Neural progenitor cell (in vitro differentiated cells): ENCODE measurements around the gene TMCO4. TPM values are rescaled to one million over a fixed set of nuclear protein-coding genes. Genes with fewer than 3 reads are reported as not detected.

Source experiments
- DNase-seq: peaks from one replicate; pipeline ENCODE4 v3.0.0-alpha.2; 2016; ENCODE audit warnings: low spot score
- H2AFZ ChIP-seq: fragments of 200-600 bp; sonication (generic); replicated peaks from 2 replicates; pipeline ENCODE4 v1.6.1; 2016; ENCODE audit warnings: antibody characterized with exemption
- H3F3A ChIP-seq: fragments of 200-600 bp; sonication (generic); 2 replicates; pipeline ENCODE4 v1.6.1; 2016; ENCODE audit warnings: antibody characterized with exemption, low read depth
- H3K27ac ChIP-seq: fragments of 200-600 bp; sonication (generic); 2 replicates; pipeline ENCODE4 v1.5.1; 2016; ENCODE audit warnings: mild to moderate bottlenecking
- H3K27me3 ChIP-seq: fragments of 200-600 bp; sonication (generic); 2 replicates; pipeline ENCODE4 v1.6.1; 2016; ENCODE audit warnings: mild to moderate bottlenecking, moderate library complexity
- H3K36me3 ChIP-seq: fragments of 200-600 bp; sonication (generic); 2 replicates; pipeline ENCODE4 v1.5.1; 2016
- H3K4me1 ChIP-seq: fragments of 200-600 bp; sonication (generic); 2 replicates; pipeline ENCODE4 v1.6.1; 2016; ENCODE audit warnings: mixed run types
- H3K4me2 ChIP-seq: fragments of 200-600 bp; sonication (generic); 2 replicates; pipeline ENCODE4 v1.6.1; 2016
- H3K4me3 ChIP-seq: fragments of 200-600 bp; sonication (generic); 2 replicates; pipeline ENCODE4 v1.5.1; 2016
- H3K79me2 ChIP-seq: fragments of 200-600 bp; sonication (generic); 2 replicates; pipeline ENCODE4 v1.6.1; 2016; ENCODE audit warnings: low read depth
- H3K9ac ChIP-seq: fragments of 200-600 bp; sonication (generic); 2 replicates; pipeline ENCODE4 v1.6.1; 2016
- H3K9me3 ChIP-seq: fragments of 200-600 bp; sonication (generic); 2 replicates; pipeline ENCODE4 v1.5.1; 2016; ENCODE audit warnings: low read depth
- H4K20me1 ChIP-seq: fragments of 200-600 bp; sonication (generic); 2 replicates; pipeline ENCODE4 v1.6.1; 2016; ENCODE audit warnings: low read depth
- H3K27ac Mint-ChIP-seq: 3 replicates; pipeline ENCODE4 v1.8.0; 2021; ENCODE audit warnings: mixed read lengths
- H3K27me3 Mint-ChIP-seq: 2 replicates; pipeline ENCODE4 v1.8.0; 2022; ENCODE audit warnings: low read depth, mild to moderate bottlenecking, inconsistent platforms, moderate library complexity, mixed read lengths; ENCODE audit not compliant: insufficient read depth
- H3K36me3 Mint-ChIP-seq: 3 replicates; pipeline ENCODE4 v1.8.0; 2021; ENCODE audit warnings: mixed read lengths
- H3K4me1 Mint-ChIP-seq: 3 replicates; pipeline ENCODE4 v1.8.0; 2021; ENCODE audit warnings: mixed read lengths
- H3K4me3 Mint-ChIP-seq: 3 replicates; pipeline ENCODE4 v1.8.0; 2021; ENCODE audit warnings: mild to moderate bottlenecking, moderate library complexity, mixed read lengths
- H3K9me3 Mint-ChIP-seq: 3 replicates; pipeline ENCODE4 v1.8.0; 2020; ENCODE audit warnings: mixed read lengths
- CTCF ChIP-seq: fragments of 200-600 bp; sonication (generic); IDR thresholded peaks from 2 replicates; pipeline ENCODE4 v1.5.1; 2017; ENCODE audit warnings: antibody characterized with exemption, mild to moderate bottlenecking
- EZH2 ChIP-seq: fragments of 200-600 bp; sonication (generic); IDR thresholded peaks from 2 replicates; pipeline ENCODE4 v1.6.1; 2017; ENCODE audit warnings: antibody characterized with exemption, mild to moderate bottlenecking, moderate library complexity
- EZH2phosphoT487 ChIP-seq: fragments of 200-600 bp; sonication (generic); IDR thresholded peaks from 2 replicates; pipeline ENCODE4 v1.6.1; 2017; ENCODE audit warnings: antibody characterized with exemption
- total RNA-seq: library from RNA; depleted of rRNA; stranded (reverse); fragments of >200 nt; gene quantifications from 2 replicates; pipeline ENCODE4 v1.2.3, GENCODE V29; 2015; ENCODE audit warnings: low replicate concordance

TMCO4 gene
- total RNA-seq, 1 donor from 2014 or later = 0.30 TPM

GRCh38 chr1:19682257-19682656 is 117.5 kb downstream of the TMCO4 start:
- Mint-ChIP-seq H3K4me3 (no peak overlapping the region), H3K9me3 (no peaks in the 10 kb centered on the region), H3K27me3 (peaks cover 8% of the 10 kb centered on the region), H3K27ac (no peak overlapping the region), H3K36me3 (no peaks in the 10 kb centered on the region), H3K4me1 (peaks cover 3% of the 10 kb centered on the region)
- Histone ChIP-seq H4K20me1 (peaks cover 2% of the 10 kb centered on the region), H3K79me2 (no peaks in the 10 kb centered on the region), H3K9me3 (no peaks in the 10 kb centered on the region), H3K27me3 (no peaks in the 10 kb centered on the region), H3K27ac (no peak overlapping the region), H3K9ac (no peak overlapping the region), H3K36me3 (no peaks in the 10 kb centered on the region), H3K4me2 (no peak overlapping the region), H3K4me1 (no peaks in the 10 kb centered on the region), H3K4me3 (no peak overlapping the region), H3F3A (peaks cover 1% of the 10 kb centered on the region), H2AFZ (no peak overlapping the region)
- TF ChIP-seq CTCF (no peak), EZH2phosphoT487 (no peak), EZH2 (no peak)
- DNase-seq = no peak

- peaks cover 10% of the 10 kb centered on the region for H3K27me3 Mint-ChIP-seq
- H3K36me3 Mint-ChIP-seq = no peaks in the 10 kb centered on the region
- peak; percentile 59 for DNase-seq
- no peaks in the 10 kb centered on the region for H3K4me1 ChIP-seq
- H3K4me1 Mint-ChIP-seq = peaks cover 3% of the 10 kb centered on the region
- no peak overlapping the region for H3K27ac Mint-ChIP-seq
- no peak overlapping the region for H3K27ac ChIP-seq
- H3K36me3 ChIP-seq = no peaks in the 10 kb centered on the region
- H3K4me2 ChIP-seq = no peak overlapping the region
- no peaks in the 10 kb centered on the region for H3F3A ChIP-seq
- H3K4me3 ChIP-seq = no peak overlapping the region
- H2AFZ ChIP-seq = no peak overlapping the region
- H4K20me1 ChIP-seq = peaks cover 8% of the 10 kb centered on the region
- H3K79me2 ChIP-seq = no peaks in the 10 kb centered on the region
- peaks cover 7% of the 10 kb centered on the region for H3K27me3 ChIP-seq
- no peak overlapping the region for H3K9ac ChIP-seq
- no peak for TF ChIP-seq EZH2phosphoT487
- no peak for TF ChIP-seq EZH2
- no peak for TF ChIP-seq CTCF
- no peak overlapping the region for H3K4me3 Mint-ChIP-seq
- H3K9me3 Mint-ChIP-seq = no peaks in the 10 kb centered on the region
- H3K9me3 ChIP-seq = no peaks in the 10 kb centered on the region
These were observed 119.1 kb downstream of the TMCO4 start for GRCh38 chr1:19680644-19681043.

- Histone ChIP-seq H2AFZ (no peak overlapping the region), H3K4me2 (no peak overlapping the region), H3K79me2 (no peaks in the 10 kb centered on the region), H3F3A (no peaks in the 10 kb centered on the region), H3K9me3 (no peaks in the 10 kb centered on the region), H4K20me1 (peaks cover 14% of the 10 kb centered on the region), H3K27me3 (peaks cover 16% of the 10 kb centered on the region), H3K4me1 (no peaks in the 10 kb centered on the region), H3K9ac (no peak overlapping the region), H3K4me3 (no peak overlapping the region), H3K27ac (no peak overlapping the region), H3K36me3 (no peaks in the 10 kb centered on the region)
- Mint-ChIP-seq H3K27me3 (peaks cover 10% of the 10 kb centered on the region), H3K4me3 (no peak overlapping the region), H3K36me3 (no peaks in the 10 kb centered on the region), H3K27ac (no peak overlapping the region), H3K4me1 (peaks cover 3% of the 10 kb centered on the region), H3K9me3 (no peaks in the 10 kb centered on the region)
- DNase-seq = no peak
- no peak for TF ChIP-seq EZH2
- no peak for TF ChIP-seq EZH2phosphoT487
- no peak for TF ChIP-seq CTCF
These were observed 120.0 kb downstream of the TMCO4 start for GRCh38 chr1:19679691-19680090.
